NCI-H345 (cell line): Measurements from ENCODE around the gene DGCR8.

Source experiments
- DNase-seq: peaks from one replicate; lab custom pipeline; 2025; lab: John Stamatoyannopoulos, UW

The DGCR8 gene

GRCh38 chr22:20079745-20080444 lies at the start of gene DGCR8:
TSS of gene DGCR8 (plus strand) at chr22:20080241. CDS start at chr22:20085964, 5,723 bp downstream.
- peak; percentile 92 for DNase-seq

- DNase-seq = peak; percentile 14
Measured at GRCh38 chr22:20031732-20032406, 48.2 kb upstream of the DGCR8 start.

GRCh38 chr22:20032407-20032991 lies 47.5 kb upstream of the DGCR8 start:
- DNase-seq = no peak

GRCh38 chr22:20033045-20033706 lies 46.9 kb upstream of the DGCR8 start:
- DNase-seq = no peak

DNA sequence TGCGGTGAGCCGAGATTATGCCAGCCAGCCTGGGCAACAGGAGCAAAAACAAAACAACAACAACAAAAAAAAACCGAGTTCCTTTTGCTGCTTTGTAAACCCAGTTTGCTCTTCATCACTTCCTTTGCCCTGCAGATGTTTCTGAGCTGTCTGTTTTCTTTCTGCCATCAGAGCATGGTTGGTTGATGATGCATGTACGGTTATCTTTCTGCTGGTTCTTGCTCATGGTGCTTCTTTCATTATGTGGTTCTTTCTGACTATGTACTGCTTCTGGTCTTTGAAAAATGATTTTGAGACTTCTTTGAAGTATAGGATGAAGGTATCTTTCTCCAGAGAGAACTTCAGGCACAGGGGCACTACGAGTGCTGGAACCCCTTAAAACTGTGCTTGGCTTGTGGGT lies 45.9 kb upstream of the DGCR8 start:
- DNase-seq = no peak

- no peak for DNase-seq
Measured at GRCh38 chr22:20035375-20036083, 44.5 kb upstream of the DGCR8 start.

GRCh38 chr22:20036084-20036482 lies 44.0 kb upstream of the DGCR8 start:
- no peak for DNase-seq

GRCh38 chr22:20036535-20037392 lies 43.3 kb upstream of the DGCR8 start:
- no peak for DNase-seq

- DNase-seq = no peak
Measured at GRCh38 chr22:20037419-20037818, 42.6 kb upstream of the DGCR8 start.

- DNase-seq = no peak
Measured at GRCh38 chr22:20038574-20038973, 41.5 kb upstream of the DGCR8 start.

GRCh38 chr22:20039683-20040325 lies 40.2 kb upstream of the DGCR8 start:
- no peak for DNase-seq

- DNase-seq = no peak
Measured at GRCh38 chr22:20040327-20041200, 39.5 kb upstream of the DGCR8 start.

GRCh38 chr22:20043057-20043996 lies 36.7 kb upstream of the DGCR8 start:
- no peak for DNase-seq

GRCh38 chr22:20043997-20044342 lies 36.1 kb upstream of the DGCR8 start:
- DNase-seq = no peak

- DNase-seq = no peak
Measured at GRCh38 chr22:20044495-20045151, 35.4 kb upstream of the DGCR8 start.

GRCh38 chr22:20046730-20047129 lies 33.3 kb upstream of the DGCR8 start:
- DNase-seq = no peak

DNA sequence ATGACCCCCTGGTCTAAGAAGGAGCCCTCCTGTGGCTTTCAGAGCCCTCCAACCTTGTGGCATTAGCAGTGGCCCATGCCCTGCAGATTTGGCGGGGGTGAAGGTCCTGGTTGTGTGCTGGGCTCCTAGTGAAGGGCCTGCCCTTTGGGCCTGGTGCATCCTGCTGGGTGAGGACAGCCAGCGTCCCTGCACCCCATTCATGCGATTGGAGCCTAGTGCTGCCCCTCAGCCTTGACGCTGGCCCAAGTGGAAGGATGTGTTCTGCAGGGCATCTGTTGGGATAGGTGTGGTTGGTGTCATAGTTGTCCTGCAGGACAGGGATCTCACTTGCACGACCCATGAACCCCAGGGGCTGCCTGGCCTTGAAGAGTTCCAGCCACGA lies 28.1 kb upstream of the DGCR8 start:
- no peak for DNase-seq
